H9 (cell line): Measurements from ENCODE around the gene KRT2. TPM values are rescaled to one million over a fixed set of nuclear protein-coding genes. Genes with fewer than 3 reads are reported as not detected.

Source experiments
- DNase-seq: peaks from one replicate; pipeline ENCODE4 v3.0.0-alpha.2; 2017
- H2AFZ ChIP-seq: one replicate; pipeline ENCODE4 v1.6.1; 2013; ENCODE audit warnings: mild to moderate bottlenecking, low read length, control low read depth, moderate library complexity
- H2AK5ac ChIP-seq: 2 replicates; pipeline ENCODE4 v1.6.1; 2013; ENCODE audit warnings: low read length, control low read depth, mixed read lengths; ENCODE audit not compliant: insufficient read length
- H2BK120ac ChIP-seq: one replicate; pipeline ENCODE4 v1.6.1; 2013; ENCODE audit warnings: low read depth, mild to moderate bottlenecking, low read length, control low read depth, inconsistent platforms; ENCODE audit not compliant: poor library complexity, severe bottlenecking
- H2BK12ac ChIP-seq: 2 replicates; pipeline ENCODE4 v1.6.1; 2013; ENCODE audit warnings: low read length, control low read depth, mixed read lengths, low read depth; ENCODE audit not compliant: insufficient read length
- H2BK15ac ChIP-seq: 2 replicates; pipeline ENCODE4 v1.6.1; 2013; ENCODE audit warnings: low read depth, low read length, control low read depth
- H2BK20ac ChIP-seq: one replicate; pipeline ENCODE4 v1.6.1; 2013; ENCODE audit warnings: low read depth, mild to moderate bottlenecking, low read length, control low read depth, inconsistent platforms; ENCODE audit not compliant: poor library complexity, severe bottlenecking
- H2BK5ac ChIP-seq: 2 replicates; pipeline ENCODE4 v1.6.1; 2013; ENCODE audit warnings: low read length, control low read depth, mixed read lengths; ENCODE audit not compliant: insufficient read length
- H3K14ac ChIP-seq: 2 replicates; pipeline ENCODE4 v1.6.1; 2013; ENCODE audit warnings: low read length, control low read depth; ENCODE audit not compliant: insufficient read depth
- H3K18ac ChIP-seq: 2 replicates; pipeline ENCODE4 v1.6.1; 2013; ENCODE audit warnings: low read depth, mild to moderate bottlenecking, mixed read lengths, low read length, control low read depth; ENCODE audit not compliant: insufficient read length
- H3K23ac ChIP-seq: 2 replicates; pipeline ENCODE4 v1.6.1; 2013; ENCODE audit warnings: low read length, control low read depth, mixed read lengths, low read depth; ENCODE audit not compliant: insufficient read length
- H3K23me2 ChIP-seq: 2 replicates; pipeline ENCODE4 v1.6.1; 2013; ENCODE audit warnings: low read depth, mild to moderate bottlenecking, mixed read lengths, low read length, control low read depth; ENCODE audit not compliant: insufficient read length, poor library complexity, severe bottlenecking
- H3K27ac ChIP-seq: 2 replicates; pipeline ENCODE4 v1.5.1; 2013; ENCODE audit warnings: low read length, control low read depth, mixed read lengths, low read depth; ENCODE audit not compliant: insufficient read length
- H3K27me3 ChIP-seq: 2 replicates; pipeline ENCODE4 v1.6.1; 2013; ENCODE audit warnings: low read length, control low read depth, inconsistent platforms; ENCODE audit not compliant: insufficient read depth
- H3K4ac ChIP-seq: 2 replicates; pipeline ENCODE4 v1.6.1; 2013; ENCODE audit warnings: low read depth, mild to moderate bottlenecking, control low read depth, inconsistent platforms, low read length, moderate library complexity
- H3K4me1 ChIP-seq: 2 replicates; pipeline ENCODE4 v1.6.1; 2013; ENCODE audit warnings: low read length, control low read depth, inconsistent platforms; ENCODE audit not compliant: insufficient read depth
- H3K4me2 ChIP-seq: 2 replicates; pipeline ENCODE4 v1.6.1; 2013; ENCODE audit warnings: low read length, control low read depth, mixed read lengths; ENCODE audit not compliant: insufficient read length, insufficient read depth
- H3K56ac ChIP-seq: 2 replicates; pipeline ENCODE4 v1.6.1; 2013; ENCODE audit warnings: low read depth, mild to moderate bottlenecking, mixed read lengths, low read length, control low read depth; ENCODE audit not compliant: insufficient read length
- H3K79me1 ChIP-seq: 2 replicates; pipeline ENCODE4 v1.6.1; 2013; ENCODE audit warnings: low read depth, mild to moderate bottlenecking, moderate library complexity, low read length, control low read depth, inconsistent platforms; ENCODE audit not compliant: insufficient read depth, poor library complexity, severe bottlenecking
- H3K79me2 ChIP-seq: 2 replicates; pipeline ENCODE4 v1.6.1; 2013; ENCODE audit warnings: low read length, control low read depth, inconsistent platforms; ENCODE audit not compliant: insufficient read depth
- H3K9ac ChIP-seq: 2 replicates; pipeline ENCODE4 v1.6.1; 2013; ENCODE audit warnings: low read length, control low read depth, mixed read lengths; ENCODE audit not compliant: insufficient read length; ENCODE audit errors: extremely low read depth
- H3K9me3 ChIP-seq: one replicate; pipeline ENCODE4 v1.6.1; 2013; ENCODE audit warnings: low read depth, low read length, inconsistent platforms; ENCODE audit not compliant: control insufficient read depth
- H3T11ph ChIP-seq: one replicate; pipeline ENCODE4 v1.6.1; 2013; ENCODE audit warnings: mild to moderate bottlenecking, low read length, control low read depth, inconsistent platforms
- H4K20me1 ChIP-seq: one replicate; pipeline ENCODE4 v1.6.1; 2013; ENCODE audit not compliant: control insufficient read depth, insufficient read length, insufficient read depth
- H4K5ac ChIP-seq: 2 replicates; pipeline ENCODE4 v1.6.1; 2013; ENCODE audit warnings: low read depth, mild to moderate bottlenecking, mixed read lengths, low read length, control low read depth; ENCODE audit not compliant: insufficient read length
- H4K8ac ChIP-seq: replicated peaks from 2 replicates; pipeline ENCODE4 v1.6.1; 2013; ENCODE audit warnings: low read length, control low read depth, mixed read lengths, low read depth; ENCODE audit not compliant: insufficient read length
- H4K91ac ChIP-seq: 2 replicates; pipeline ENCODE4 v1.6.1; 2013; ENCODE audit warnings: low read depth, mild to moderate bottlenecking, moderate library complexity, mixed read lengths, low read length, control low read depth; ENCODE audit not compliant: insufficient read length
- H3K27ac Mint-ChIP-seq, 3 experiments: 2 replicates in 2 of 3; 3 replicates in 1 of 3; pipeline ENCODE4 v1.8.0; 2020 to 2021; ENCODE audit warnings: mixed read lengths in 3 of 3, mild to moderate bottlenecking in 1 of 3, moderate library complexity in 1 of 3
- H3K27me3 Mint-ChIP-seq: 2 replicates; pipeline ENCODE4 v1.8.0; 2021; ENCODE audit warnings: low read depth, mild to moderate bottlenecking, moderate library complexity, mixed read lengths
- H3K36me3 Mint-ChIP-seq, 3 experiments: 2 replicates in 2 of 3; 3 replicates in 1 of 3; pipeline ENCODE4 v1.8.0; 2020 to 2021; ENCODE audit warnings: low read depth in 3 of 3, mixed read lengths in 3 of 3; ENCODE audit not compliant: insufficient read depth in 1 of 3
- H3K4me1 Mint-ChIP-seq, 2 experiments: 2 replicates each; pipeline ENCODE4 v1.8.0; 2020; ENCODE audit warnings: mixed read lengths in 2 of 2
- H3K4me3 Mint-ChIP-seq, 2 experiments: 2 replicates in 1 of 2; 3 replicates in 1 of 2; pipeline ENCODE4 v1.8.0; 2020 to 2021; ENCODE audit warnings: mild to moderate bottlenecking in 2 of 2, mixed read lengths in 2 of 2, moderate library complexity in 1 of 2
- H3K9me3 Mint-ChIP-seq, 2 experiments: 2 replicates in 1 of 2; 3 replicates in 1 of 2; pipeline ENCODE4 v1.8.0; 2020; ENCODE audit warnings: mild to moderate bottlenecking in 2 of 2, mixed read lengths in 2 of 2, moderate library complexity in 1 of 2
- CTCF ChIP-seq: fragments of 200-600 bp; sonication (generic); conservative IDR thresholded peaks from 3 replicates; pipeline ENCODE4 v1.8.0; 2021; ENCODE audit warnings: antibody characterized with exemption, mild to moderate bottlenecking
- WGBS: extraction: QIAGEN DNeasy Blood & Tissue Kit; methylation state at CpG from one replicate; pipeline ENCODE4 v1.1.7; 2013; ENCODE audit warnings: missing lambda C conversion rate, low lambda C conversion rate, mixed read lengths; ENCODE audit not compliant: insufficient read length; ENCODE audit errors: extremely low coverage; 5-methylcytosine and 5-hydroxymethylcytosine counted together
- total RNA-seq: library from RNA; stranded (reverse); gene quantifications from 2 replicates; pipeline ENCODE4 v1.2.1, GENCODE V29; 2021

Gene KRT2
- total RNA-seq, 1 experiment from 2014 or later: not detected

- no peak overlapping the region for H3K9ac ChIP-seq
- peaks cover 22% of the 10 kb centered on the region for H3K27me3 Mint-ChIP-seq
- no peaks in the 10 kb centered on the region for H3K9me3 Mint-ChIP-seq
Measured at GRCh38 chr12:52661668-52662067, 9.7 kb upstream of the KRT2 start.

More at GRCh38 chr12:52661668-52662067, 9.7 kb upstream of the KRT2 start:
- no peak overlapping the region for H3K23ac ChIP-seq
- no peak overlapping the region for H2AFZ ChIP-seq
- no peak overlapping the region for H3K27ac ChIP-seq
- no peak overlapping the region for H2BK120ac ChIP-seq
- H2BK20ac ChIP-seq: no peak overlapping the region
- no peaks in the 10 kb centered on the region for H3K23me2 ChIP-seq
- H3K56ac ChIP-seq: no peak overlapping the region
- no peaks in the 10 kb centered on the region for H3K79me2 ChIP-seq
- H2BK5ac ChIP-seq: no peak overlapping the region
- H4K20me1 ChIP-seq: peaks cover 2% of the 10 kb centered on the region
- H3K18ac ChIP-seq: no peak overlapping the region
- no peak overlapping the region for H4K5ac ChIP-seq
- no peak overlapping the region for H2BK12ac ChIP-seq
- no peak overlapping the region for H3K27ac Mint-ChIP-seq
- H3K4me1 Mint-ChIP-seq: peaks cover 0 to 2% of the 10 kb centered on the region in 2 experiments; a peak in 2 of 4 replicates
- H3K36me3 Mint-ChIP-seq: no peaks in the 10 kb centered on the region
- no peak for DNase-seq
- H4K91ac ChIP-seq: no peak overlapping the region
- no peak overlapping the region for H3K14ac ChIP-seq
- H3K9me3 ChIP-seq: no peaks in the 10 kb centered on the region
- no peak overlapping the region for H2AK5ac ChIP-seq
- no peak overlapping the region for H3K4ac ChIP-seq
- no peaks in the 10 kb centered on the region for H3K4me1 ChIP-seq
- H3K79me1 ChIP-seq: no peaks in the 10 kb centered on the region
- no CpG with 5 or more reads among the region's 3 CpGs for WGBS
- no peaks in the 10 kb centered on the region for H3K27me3 ChIP-seq
- no peak overlapping the region for H3K4me3 Mint-ChIP-seq
- no peak overlapping the region for H2BK15ac ChIP-seq
- H4K8ac ChIP-seq: no peak overlapping the region
- TF ChIP-seq CTCF: no peak
- no peak overlapping the region for H3T11ph ChIP-seq
- no peak overlapping the region for H3K4me2 ChIP-seq
